Liver (tissue), 9 donors: ENCODE measurements around the gene PDIA4. TPM values are rescaled to one million over a fixed set of nuclear protein-coding genes. Genes with fewer than 3 reads are reported as not detected.

Experiments
- DNase-seq: peaks from one replicate; pipeline ENCODE4 v3.0.0-alpha.2; 2017; ENCODE audit warnings: low spot score
- H3K27ac ChIP-seq, 2 donors: one replicate each; pipeline ENCODE4 v1.7.0; 2013; ENCODE audit warnings: inconsistent platforms in 2 of 2, low read length in 2 of 2, control low read depth in 1 of 2, low read depth in 1 of 2, mild to moderate bottlenecking in 1 of 2
- H3K27me3 ChIP-seq, 4 donors: one replicate each; pipeline versions ENCODE4 v1.6.1 to v1.7.0; 2013; ENCODE audit warnings: low read length in 3 of 4, inconsistent platforms in 1 of 4, mild to moderate bottlenecking in 1 of 4, moderate library complexity in 1 of 4; ENCODE audit not compliant: control insufficient read depth in 4 of 4, insufficient read depth in 4 of 4
- H3K36me3 ChIP-seq, 4 donors: one replicate each; pipeline versions ENCODE4 v1.6.1 to v1.7.0; 2013; ENCODE audit warnings: low read length in 3 of 4, mild to moderate bottlenecking in 3 of 4, low read depth in 1 of 4, moderate library complexity in 1 of 4; ENCODE audit not compliant: control insufficient read depth in 4 of 4, insufficient read depth in 3 of 4
- H3K4me1 ChIP-seq, 4 donors: one replicate each; pipeline versions ENCODE4 v1.6.1 to v1.7.0; 2013; ENCODE audit warnings: low read length in 3 of 4, mild to moderate bottlenecking in 3 of 4, moderate library complexity in 1 of 4; ENCODE audit not compliant: control insufficient read depth in 4 of 4, insufficient read depth in 4 of 4
- H3K4me3 ChIP-seq, 3 donors: one replicate each; pipeline versions ENCODE4 v1.6.1 to v1.7.0; 2013; ENCODE audit warnings: low read length in 3 of 3, control low read depth in 1 of 3, low read depth in 1 of 3, mild to moderate bottlenecking in 1 of 3
- H3K9ac ChIP-seq, 2 donors: one replicate each; pipeline ENCODE4 v1.7.0; 2013; ENCODE audit warnings: low read length in 2 of 2, mild to moderate bottlenecking in 2 of 2, moderate library complexity in 2 of 2, control low read depth in 1 of 2, low read depth in 1 of 2
- H3K9me3 ChIP-seq, 4 donors: one replicate each; pipeline versions ENCODE4 v1.6.1 to v1.7.0; 2013; ENCODE audit warnings: low read length in 3 of 4; ENCODE audit not compliant: control insufficient read depth in 4 of 4
- ATF3 ChIP-seq: IDR thresholded peaks from 2 replicates; pipeline ENCODE4 v1.6.1; 2016; ENCODE audit warnings: antibody characterized with exemption
- CTCF ChIP-seq: fragments of 150-350 bp; IDR thresholded peaks from 2 replicates; pipeline ENCODE4 v1.5.1; 2017; ENCODE audit warnings: improper control_type of control experiment, low read depth, low read length; ENCODE audit not compliant: missing input control
- EGR1 ChIP-seq, 2 donors: IDR thresholded peaks; 2 replicates each; pipeline ENCODE4 v1.6.1; 2016 to 2018; ENCODE audit warnings: antibody characterized with exemption in 2 of 2, low read depth in 2 of 2
- FOXA1 ChIP-seq: IDR thresholded peaks from 2 replicates; pipeline ENCODE4 v1.6.1; 2016; ENCODE audit warnings: antibody characterized with exemption
- FOXA2 ChIP-seq: IDR thresholded peaks from 2 replicates; pipeline ENCODE4 v1.6.1; 2016; ENCODE audit warnings: antibody characterized with exemption
- HNF4A ChIP-seq, 2 donors: conservative IDR thresholded peaks; 2 replicates each; pipeline ENCODE4 v1.6.1; 2016; ENCODE audit warnings: antibody characterized with exemption in 2 of 2, mild to moderate bottlenecking in 2 of 2
- HNF4G ChIP-seq: IDR thresholded peaks from 2 replicates; pipeline ENCODE4 v1.6.1; 2016; ENCODE audit warnings: antibody characterized with exemption
- MAX ChIP-seq: IDR thresholded peaks from 2 replicates; pipeline ENCODE4 v1.6.1; 2016; ENCODE audit warnings: antibody characterized with exemption
- RAD21 ChIP-seq, 2 donors: IDR thresholded peaks; 2 replicates each; pipeline ENCODE4 v1.6.1; 2016; ENCODE audit warnings: antibody characterized with exemption in 2 of 2, mild to moderate bottlenecking in 2 of 2
- REST ChIP-seq: IDR thresholded peaks from 2 replicates; pipeline ENCODE4 v1.6.1; 2016; ENCODE audit warnings: antibody characterized with exemption, mild to moderate bottlenecking
- RXRA ChIP-seq, 2 donors: IDR thresholded peaks; 2 replicates each; pipeline ENCODE4 v1.6.1; 2017 to 2018; ENCODE audit warnings: antibody characterized with exemption in 2 of 2, mild to moderate bottlenecking in 1 of 2
- SP1 ChIP-seq: IDR thresholded peaks from 2 replicates; pipeline ENCODE4 v1.6.1; 2018; ENCODE audit warnings: antibody characterized with exemption, mild to moderate bottlenecking
- ZBTB33 ChIP-seq: IDR thresholded peaks from 2 replicates; pipeline ENCODE4 v1.6.1; 2016; ENCODE audit warnings: antibody characterized with exemption
- WGBS: extraction: QIAGEN DNeasy Blood & Tissue Kit; methylation state at CpG from one replicate; pipeline ENCODE4 v1.1.7; 2013; 5-methylcytosine and 5-hydroxymethylcytosine counted together
- polyA plus RNA-seq, 2 donors: library from polyadenylated mRNA; stranded (reverse) in 1 of 2; unstranded in 1 of 2; fragments of 200-250 nt in 1 of 2; fragments of >200 nt in 1 of 2; fragmentation: Nextera tagmentation in 1 of 2; extraction: Ambion mirVana in 1 of 2; gene quantifications; one replicate each; pipeline versions ENCODE4 v1.2.1 to v1.2.3, GENCODE V29; 2013 to 2015
- total RNA-seq, 2 donors: library from RNA; depleted of rRNA; stranded (reverse); fragments of >200 nt; gene quantifications; one replicate each; pipeline ENCODE4 v1.2.3, GENCODE V29; 2014
- donor health status: healthy.
- donor health status: healthy.
- donor health status: healthy.
- donor health status: healthy.
- donor health status: healthy.

The PDIA4 gene
- total and polyA plus RNA-seq, 4 donors, result 133 to 502 (median 233) TPM

- Histone ChIP-seq H3K27ac (no peak overlapping the region), H3K36me3 (peaks cover 20 to 74% (median 52%) of the 10 kb centered on the region in 4 donors), H3K4me1 (no peaks in the 10 kb centered on the region), H3K4me3 (no peak overlapping the region), H3K27me3 (no peaks in the 10 kb centered on the region), H3K9ac (no peak overlapping the region), H3K9me3 (no peaks in the 10 kb centered on the region)
- 84% methylated on average over 28 of the region's 28 CpGs for WGBS
- TF ChIP-seq FOXA1 (no peak), ZBTB33 (no peak), RAD21 (IDR thresholded peaks at IDR 0.05) (no peak), CTCF (no peak), HNF4A (conservative IDR thresholded peaks at IDR 0.05) (no peak), FOXA2 (no peak), MAX (no peak), EGR1 (IDR thresholded peaks at IDR 0.05; ENCODE audit: low read depth in 2 of 2) (no peak), ATF3 (no peak), HNF4G (no peak), SP1 (no peak), RXRA (IDR thresholded peaks at IDR 0.05) (no peak), REST (no peak)
- DNase-seq, result no peak
Observed at GRCh38 chr7:149004405-149005370, 23.6 kb downstream of the PDIA4 start.
